H1 (cell line): ENCODE results near the gene HDAC6.

Source experiments
- CTCF ChIP-seq, 3 experiments: IDR thresholded peaks; 1 replicate in 2 of 3; 2 replicates in 1 of 3; pipeline versions ENCODE4 v1.5.1 to v1.6.1; 2011; ENCODE audit warnings: low read length in 3 of 3, mild to moderate bottlenecking in 3 of 3, inconsistent platforms in 2 of 3, low read depth in 1 of 3, moderate library complexity in 1 of 3; ENCODE audit not compliant: insufficient read depth in 1 of 3; ENCODE audit errors: control extremely low read depth in 1 of 3
- EP300 ChIP-seq, 2 experiments: IDR thresholded peaks; 1 replicate in 1 of 2; 2 replicates in 1 of 2; pipeline ENCODE4 v1.6.1; 2011 to 2012; ENCODE audit warnings: low read depth in 2 of 2, low read length in 2 of 2, mild to moderate bottlenecking in 2 of 2, borderline replicate concordance in 1 of 2, inconsistent platforms in 1 of 2, moderate library complexity in 1 of 2
- EZH2 ChIP-seq: fragments of 200-600 bp; sonication (generic); IDR thresholded peaks from 2 replicates; pipeline ENCODE4 v1.7.1; 2012; ENCODE audit warnings: low read depth, mild to moderate bottlenecking, moderate library complexity, low read length, inconsistent platforms; ENCODE audit not compliant: severe bottlenecking
- KDM5A ChIP-seq: fragments of 200-600 bp; IDR thresholded peaks from 2 replicates; pipeline ENCODE4 v1.7.1; 2012; ENCODE audit warnings: mild to moderate bottlenecking, low read length, inconsistent platforms, mixed read lengths
- MAX ChIP-seq: IDR thresholded peaks from 2 replicates; pipeline ENCODE4 v1.6.1; 2012; ENCODE audit warnings: inconsistent platforms
- TCF12 ChIP-seq: IDR thresholded peaks from 2 replicates; pipeline ENCODE4 v1.6.1; 2011; ENCODE audit warnings: low read depth, mild to moderate bottlenecking, low read length
- USF2 ChIP-seq: IDR thresholded peaks from 2 replicates; pipeline ENCODE4 v1.6.1; 2011; ENCODE audit warnings: low read length, improper control_type of control experiment

GRCh38 chrX:48802089-48802904, 430 bp downstream of the HDAC6 start:
- TF ChIP-seq KDM5A: no peak
- no peak for TF ChIP-seq USF2
- no peak for TF ChIP-seq TCF12
- TF ChIP-seq MAX: no peak
- TF ChIP-seq CTCF (IDR thresholded peaks at IDR 0.05; ENCODE audit: control extremely low read depth in 1 of 3, insufficient read depth in 1 of 3, low read depth in 1 of 3, low read length in 3 of 3): no peak
- TF ChIP-seq EZH2: no peak
- TF ChIP-seq EP300 (IDR thresholded peaks at IDR 0.05; ENCODE audit: borderline replicate concordance in 1 of 2, low read depth in 2 of 2, low read length in 2 of 2): no peak
